H9 (cell line): ENCODE results near the gene COL4A2. TPM values are rescaled to one million over a fixed set of nuclear protein-coding genes. Genes with fewer than 3 reads are reported as not detected.
A peak's percentile ranks its signal among the peaks of the same experiment; 100 is the strongest.

Source experiments
- DNase-seq: peaks from one replicate; pipeline ENCODE4 v3.0.0-alpha.2; 2017
- H2AFZ ChIP-seq: one replicate; pipeline ENCODE4 v1.6.1; 2013; ENCODE audit warnings: mild to moderate bottlenecking, low read length, control low read depth, moderate library complexity
- H2AK5ac ChIP-seq: 2 replicates; pipeline ENCODE4 v1.6.1; 2013; ENCODE audit warnings: low read length, control low read depth, mixed read lengths; ENCODE audit not compliant: insufficient read length
- H2BK120ac ChIP-seq: one replicate; pipeline ENCODE4 v1.6.1; 2013; ENCODE audit warnings: low read depth, mild to moderate bottlenecking, low read length, control low read depth, inconsistent platforms; ENCODE audit not compliant: poor library complexity, severe bottlenecking
- H2BK12ac ChIP-seq: 2 replicates; pipeline ENCODE4 v1.6.1; 2013; ENCODE audit warnings: low read length, control low read depth, mixed read lengths, low read depth; ENCODE audit not compliant: insufficient read length
- H2BK15ac ChIP-seq: 2 replicates; pipeline ENCODE4 v1.6.1; 2013; ENCODE audit warnings: low read depth, low read length, control low read depth
- H2BK20ac ChIP-seq: one replicate; pipeline ENCODE4 v1.6.1; 2013; ENCODE audit warnings: low read depth, mild to moderate bottlenecking, low read length, control low read depth, inconsistent platforms; ENCODE audit not compliant: poor library complexity, severe bottlenecking
- H2BK5ac ChIP-seq: 2 replicates; pipeline ENCODE4 v1.6.1; 2013; ENCODE audit warnings: low read length, control low read depth, mixed read lengths; ENCODE audit not compliant: insufficient read length
- H3K14ac ChIP-seq: 2 replicates; pipeline ENCODE4 v1.6.1; 2013; ENCODE audit warnings: low read length, control low read depth; ENCODE audit not compliant: insufficient read depth
- H3K18ac ChIP-seq: 2 replicates; pipeline ENCODE4 v1.6.1; 2013; ENCODE audit warnings: low read depth, mild to moderate bottlenecking, mixed read lengths, low read length, control low read depth; ENCODE audit not compliant: insufficient read length
- H3K23ac ChIP-seq: 2 replicates; pipeline ENCODE4 v1.6.1; 2013; ENCODE audit warnings: low read length, control low read depth, mixed read lengths, low read depth; ENCODE audit not compliant: insufficient read length
- H3K23me2 ChIP-seq: 2 replicates; pipeline ENCODE4 v1.6.1; 2013; ENCODE audit warnings: low read depth, mild to moderate bottlenecking, mixed read lengths, low read length, control low read depth; ENCODE audit not compliant: insufficient read length, poor library complexity, severe bottlenecking
- H3K27ac ChIP-seq: 2 replicates; pipeline ENCODE4 v1.5.1; 2013; ENCODE audit warnings: low read length, control low read depth, mixed read lengths, low read depth; ENCODE audit not compliant: insufficient read length
- H3K27me3 ChIP-seq: 2 replicates; pipeline ENCODE4 v1.6.1; 2013; ENCODE audit warnings: low read length, control low read depth, inconsistent platforms; ENCODE audit not compliant: insufficient read depth
- H3K4ac ChIP-seq: 2 replicates; pipeline ENCODE4 v1.6.1; 2013; ENCODE audit warnings: low read depth, mild to moderate bottlenecking, control low read depth, inconsistent platforms, low read length, moderate library complexity
- H3K4me1 ChIP-seq: 2 replicates; pipeline ENCODE4 v1.6.1; 2013; ENCODE audit warnings: low read length, control low read depth, inconsistent platforms; ENCODE audit not compliant: insufficient read depth
- H3K4me2 ChIP-seq: 2 replicates; pipeline ENCODE4 v1.6.1; 2013; ENCODE audit warnings: low read length, control low read depth, mixed read lengths; ENCODE audit not compliant: insufficient read length, insufficient read depth
- H3K56ac ChIP-seq: 2 replicates; pipeline ENCODE4 v1.6.1; 2013; ENCODE audit warnings: low read depth, mild to moderate bottlenecking, mixed read lengths, low read length, control low read depth; ENCODE audit not compliant: insufficient read length
- H3K79me1 ChIP-seq: 2 replicates; pipeline ENCODE4 v1.6.1; 2013; ENCODE audit warnings: low read depth, mild to moderate bottlenecking, moderate library complexity, low read length, control low read depth, inconsistent platforms; ENCODE audit not compliant: insufficient read depth, poor library complexity, severe bottlenecking
- H3K79me2 ChIP-seq: 2 replicates; pipeline ENCODE4 v1.6.1; 2013; ENCODE audit warnings: low read length, control low read depth, inconsistent platforms; ENCODE audit not compliant: insufficient read depth
- H3K9ac ChIP-seq: 2 replicates; pipeline ENCODE4 v1.6.1; 2013; ENCODE audit warnings: low read length, control low read depth, mixed read lengths; ENCODE audit not compliant: insufficient read length; ENCODE audit errors: extremely low read depth
- H3K9me3 ChIP-seq: one replicate; pipeline ENCODE4 v1.6.1; 2013; ENCODE audit warnings: low read depth, low read length, inconsistent platforms; ENCODE audit not compliant: control insufficient read depth
- H3T11ph ChIP-seq: one replicate; pipeline ENCODE4 v1.6.1; 2013; ENCODE audit warnings: mild to moderate bottlenecking, low read length, control low read depth, inconsistent platforms
- H4K20me1 ChIP-seq: one replicate; pipeline ENCODE4 v1.6.1; 2013; ENCODE audit not compliant: control insufficient read depth, insufficient read length, insufficient read depth
- H4K5ac ChIP-seq: 2 replicates; pipeline ENCODE4 v1.6.1; 2013; ENCODE audit warnings: low read depth, mild to moderate bottlenecking, mixed read lengths, low read length, control low read depth; ENCODE audit not compliant: insufficient read length
- H4K8ac ChIP-seq: replicated peaks from 2 replicates; pipeline ENCODE4 v1.6.1; 2013; ENCODE audit warnings: low read length, control low read depth, mixed read lengths, low read depth; ENCODE audit not compliant: insufficient read length
- H4K91ac ChIP-seq: 2 replicates; pipeline ENCODE4 v1.6.1; 2013; ENCODE audit warnings: low read depth, mild to moderate bottlenecking, moderate library complexity, mixed read lengths, low read length, control low read depth; ENCODE audit not compliant: insufficient read length
- H3K27ac Mint-ChIP-seq, 3 experiments: 2 replicates in 2 of 3; 3 replicates in 1 of 3; pipeline ENCODE4 v1.8.0; 2020 to 2021; ENCODE audit warnings: mixed read lengths in 3 of 3, mild to moderate bottlenecking in 1 of 3, moderate library complexity in 1 of 3
- H3K27me3 Mint-ChIP-seq: 2 replicates; pipeline ENCODE4 v1.8.0; 2021; ENCODE audit warnings: low read depth, mild to moderate bottlenecking, moderate library complexity, mixed read lengths
- H3K36me3 Mint-ChIP-seq, 3 experiments: 2 replicates in 2 of 3; 3 replicates in 1 of 3; pipeline ENCODE4 v1.8.0; 2020 to 2021; ENCODE audit warnings: low read depth in 3 of 3, mixed read lengths in 3 of 3; ENCODE audit not compliant: insufficient read depth in 1 of 3
- H3K4me1 Mint-ChIP-seq, 2 experiments: 2 replicates each; pipeline ENCODE4 v1.8.0; 2020; ENCODE audit warnings: mixed read lengths in 2 of 2
- H3K4me3 Mint-ChIP-seq, 2 experiments: 2 replicates in 1 of 2; 3 replicates in 1 of 2; pipeline ENCODE4 v1.8.0; 2020 to 2021; ENCODE audit warnings: mild to moderate bottlenecking in 2 of 2, mixed read lengths in 2 of 2, moderate library complexity in 1 of 2
- H3K9me3 Mint-ChIP-seq, 2 experiments: 2 replicates in 1 of 2; 3 replicates in 1 of 2; pipeline ENCODE4 v1.8.0; 2020; ENCODE audit warnings: mild to moderate bottlenecking in 2 of 2, mixed read lengths in 2 of 2, moderate library complexity in 1 of 2
- WGBS: extraction: QIAGEN DNeasy Blood & Tissue Kit; methylation state at CpG from one replicate; pipeline ENCODE4 v1.1.7; 2013; ENCODE audit warnings: missing lambda C conversion rate, low lambda C conversion rate, mixed read lengths; ENCODE audit not compliant: insufficient read length; ENCODE audit errors: extremely low coverage; 5-methylcytosine and 5-hydroxymethylcytosine counted together
- total RNA-seq: library from RNA; stranded (reverse); gene quantifications from 2 replicates; pipeline ENCODE4 v1.2.1, GENCODE V29; 2021
- TF ChIP-seq, protein P1 (sequence below): fragments of 200-600 bp; sonication (generic); conservative IDR thresholded peaks from 3 replicates; pipeline ENCODE4 v1.8.0; 2021; ENCODE audit warnings: antibody characterized with exemption, mild to moderate bottlenecking

COL4A2 gene
- total RNA-seq, 1 experiment from 2014 or later = 76.5 TPM

DNA sequence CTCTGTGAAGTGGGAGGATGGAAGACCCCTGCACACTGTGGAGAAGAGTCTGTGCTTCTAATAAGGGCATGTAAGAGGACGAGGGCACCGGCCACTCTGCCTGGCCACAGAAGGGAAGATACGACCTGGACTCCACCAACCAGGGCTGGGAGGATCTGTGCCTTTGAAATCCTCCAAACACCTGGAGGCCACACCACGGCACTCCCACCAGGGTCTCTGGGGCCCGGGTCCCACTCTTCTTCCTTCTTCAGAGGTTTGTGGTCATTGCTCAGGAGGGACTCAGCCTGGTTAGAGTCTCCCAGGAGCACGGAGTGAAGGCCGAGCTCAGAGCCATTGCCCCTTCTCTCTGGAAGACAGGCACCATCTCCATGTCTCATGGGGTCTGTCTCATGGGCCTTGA lies 212.4 kb downstream of the COL4A2 start:
- Histone ChIP-seq H3K4me2 (no peak overlapping the region), H4K8ac (no peak overlapping the region), H4K5ac (no peak overlapping the region), H3K23me2 (no peaks in the 10 kb centered on the region), H4K91ac (no peak overlapping the region), H3K27me3 (no peaks in the 10 kb centered on the region), H2BK15ac (no peak overlapping the region), H2BK5ac (no peak overlapping the region), H3K27ac (no peak overlapping the region), H3K9ac (no peak overlapping the region), H3K79me1 (no peaks in the 10 kb centered on the region), H2AFZ (no peak overlapping the region), H3T11ph (no peak overlapping the region), H3K9me3 (no peaks in the 10 kb centered on the region), H3K23ac (no peak overlapping the region), H2AK5ac (no peak overlapping the region), H3K79me2 (no peaks in the 10 kb centered on the region; the same call in 1 of the 2 replicates), H4K20me1 (no peaks in the 10 kb centered on the region), H2BK12ac (no peak overlapping the region), H2BK20ac (no peak overlapping the region), H3K56ac (no peak overlapping the region), H2BK120ac (no peak overlapping the region), H3K14ac (no peak overlapping the region), H3K4me1 (no peaks in the 10 kb centered on the region), H3K4ac (no peak overlapping the region), H3K18ac (no peak overlapping the region)
- Mint-ChIP-seq H3K4me1 (peaks cover 2 to 10% of the 10 kb centered on the region in 2 experiments; a peak in 2 of 4 replicates), H3K9me3 (no peaks in the 10 kb centered on the region), H3K36me3 (peaks cover 0 to 21% (median 4%) of the 10 kb centered on the region in 3 experiments; a peak in 4 of 7 replicates), H3K27me3 (no peaks in the 10 kb centered on the region), H3K4me3 (no peak overlapping the region; a peak in 1 of 5 replicates), H3K27ac (peak overlapping the region; percentile 63 to 87 (median 87); a peak in 4 of 7 replicates)
- DNase-seq = no peak
- no CpG with 5 or more reads among the region's 7 CpGs for WGBS
- TF ChIP-seq, protein P1, sequence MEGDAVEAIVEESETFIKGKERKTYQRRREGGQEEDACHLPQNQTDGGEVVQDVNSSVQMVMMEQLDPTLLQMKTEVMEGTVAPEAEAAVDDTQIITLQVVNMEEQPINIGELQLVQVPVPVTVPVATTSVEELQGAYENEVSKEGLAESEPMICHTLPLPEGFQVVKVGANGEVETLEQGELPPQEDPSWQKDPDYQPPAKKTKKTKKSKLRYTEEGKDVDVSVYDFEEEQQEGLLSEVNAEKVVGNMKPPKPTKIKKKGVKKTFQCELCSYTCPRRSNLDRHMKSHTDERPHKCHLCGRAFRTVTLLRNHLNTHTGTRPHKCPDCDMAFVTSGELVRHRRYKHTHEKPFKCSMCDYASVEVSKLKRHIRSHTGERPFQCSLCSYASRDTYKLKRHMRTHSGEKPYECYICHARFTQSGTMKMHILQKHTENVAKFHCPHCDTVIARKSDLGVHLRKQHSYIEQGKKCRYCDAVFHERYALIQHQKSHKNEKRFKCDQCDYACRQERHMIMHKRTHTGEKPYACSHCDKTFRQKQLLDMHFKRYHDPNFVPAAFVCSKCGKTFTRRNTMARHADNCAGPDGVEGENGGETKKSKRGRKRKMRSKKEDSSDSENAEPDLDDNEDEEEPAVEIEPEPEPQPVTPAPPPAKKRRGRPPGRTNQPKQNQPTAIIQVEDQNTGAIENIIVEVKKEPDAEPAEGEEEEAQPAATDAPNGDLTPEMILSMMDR = no peak
